ENCODE measurements around the gene DUS4L. TPM values are rescaled to one million over a fixed set of nuclear protein-coding genes. Genes with fewer than 3 reads are reported as not detected.

The DUS4L gene
- total RNA-seq, 1 experiment from 2014 or later, result 15.3 TPM

GRCh38 chr7:107530751-107531150 lies 33.0 kb upstream of the DUS4L start (continued):
- TF ChIP-seq, protein P1, sequence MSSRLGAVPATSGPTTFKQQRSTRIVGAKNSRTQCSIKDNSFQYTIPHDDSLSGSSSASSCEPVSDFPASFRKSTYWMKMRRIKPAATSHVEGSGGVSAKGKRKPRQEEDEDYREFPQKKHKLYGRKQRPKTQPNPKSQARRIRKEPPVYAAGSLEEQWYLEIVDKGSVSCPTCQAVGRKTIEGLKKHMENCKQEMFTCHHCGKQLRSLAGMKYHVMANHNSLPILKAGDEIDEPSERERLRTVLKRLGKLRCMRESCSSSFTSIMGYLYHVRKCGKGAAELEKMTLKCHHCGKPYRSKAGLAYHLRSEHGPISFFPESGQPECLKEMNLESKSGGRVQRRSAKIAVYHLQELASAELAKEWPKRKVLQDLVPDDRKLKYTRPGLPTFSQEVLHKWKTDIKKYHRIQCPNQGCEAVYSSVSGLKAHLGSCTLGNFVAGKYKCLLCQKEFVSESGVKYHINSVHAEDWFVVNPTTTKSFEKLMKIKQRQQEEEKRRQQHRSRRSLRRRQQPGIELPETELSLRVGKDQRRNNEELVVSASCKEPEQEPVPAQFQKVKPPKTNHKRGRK (CRISPR knock-in tag; IDR thresholded peaks at IDR 0.05; ENCODE audit: borderline replicate concordance), result no peak
- TF ChIP-seq, protein P2, sequence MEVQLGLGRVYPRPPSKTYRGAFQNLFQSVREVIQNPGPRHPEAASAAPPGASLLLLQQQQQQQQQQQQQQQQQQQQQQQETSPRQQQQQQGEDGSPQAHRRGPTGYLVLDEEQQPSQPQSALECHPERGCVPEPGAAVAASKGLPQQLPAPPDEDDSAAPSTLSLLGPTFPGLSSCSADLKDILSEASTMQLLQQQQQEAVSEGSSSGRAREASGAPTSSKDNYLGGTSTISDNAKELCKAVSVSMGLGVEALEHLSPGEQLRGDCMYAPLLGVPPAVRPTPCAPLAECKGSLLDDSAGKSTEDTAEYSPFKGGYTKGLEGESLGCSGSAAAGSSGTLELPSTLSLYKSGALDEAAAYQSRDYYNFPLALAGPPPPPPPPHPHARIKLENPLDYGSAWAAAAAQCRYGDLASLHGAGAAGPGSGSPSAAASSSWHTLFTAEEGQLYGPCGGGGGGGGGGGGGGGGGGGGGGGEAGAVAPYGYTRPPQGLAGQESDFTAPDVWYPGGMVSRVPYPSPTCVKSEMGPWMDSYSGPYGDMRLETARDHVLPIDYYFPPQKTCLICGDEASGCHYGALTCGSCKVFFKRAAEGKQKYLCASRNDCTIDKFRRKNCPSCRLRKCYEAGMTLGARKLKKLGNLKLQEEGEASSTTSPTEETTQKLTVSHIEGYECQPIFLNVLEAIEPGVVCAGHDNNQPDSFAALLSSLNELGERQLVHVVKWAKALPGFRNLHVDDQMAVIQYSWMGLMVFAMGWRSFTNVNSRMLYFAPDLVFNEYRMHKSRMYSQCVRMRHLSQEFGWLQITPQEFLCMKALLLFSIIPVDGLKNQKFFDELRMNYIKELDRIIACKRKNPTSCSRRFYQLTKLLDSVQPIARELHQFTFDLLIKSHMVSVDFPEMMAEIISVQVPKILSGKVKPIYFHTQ (CRISPR knock-in tag; IDR thresholded peaks at IDR 0.05), result no peak
- TF ChIP-seq ZNF281 (CRISPR knock-in tag; IDR thresholded peaks at IDR 0.05) (no peak), ZNF416 (CRISPR knock-in tag; IDR thresholded peaks at IDR 0.05) (no peak), RELA (CRISPR knock-in tag; IDR thresholded peaks at IDR 0.05; ENCODE audit: borderline replicate concordance) (no peak), ZSCAN18 (CRISPR knock-in tag; IDR thresholded peaks at IDR 0.05) (no peak)

DNA sequence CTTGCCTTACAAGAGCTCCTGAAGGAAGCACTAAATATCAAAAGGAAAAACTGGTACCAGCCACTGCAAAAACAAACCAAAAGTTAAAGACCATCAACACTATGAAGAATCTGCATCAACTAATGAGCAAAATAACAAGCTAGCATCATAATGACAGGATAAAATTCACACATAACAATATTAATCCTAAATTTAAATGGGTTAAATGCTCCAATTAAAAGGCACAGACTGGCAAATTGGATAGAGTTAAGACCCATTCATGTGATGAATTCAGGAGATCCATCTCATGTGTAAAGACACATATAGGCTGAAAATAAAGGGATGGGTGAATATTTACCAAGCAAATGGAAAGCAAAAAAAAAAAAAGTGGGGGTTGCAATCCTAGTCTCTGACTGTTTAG lies 29.6 kb upstream of the DUS4L start:
- CTCF ChIA-PET, result no interaction called here
- ATAC-seq, result no peak
- peaks cover 11% of the 10 kb centered on the region for H3K36me3 Mint-ChIP-seq
- peaks cover 11% of the 10 kb centered on the region for H3K9me3 Mint-ChIP-seq
- no peak overlapping the region for H3K4me3 Mint-ChIP-seq
- H3K27ac Mint-ChIP-seq, result no peak overlapping the region
- POLR2A ChIA-PET, result no interaction called here
- H3K4me1 Mint-ChIP-seq, result peaks cover 20% of the 10 kb centered on the region
- DNase-seq (ENCODE audit: low spot score), result no peak
- no peaks in the 10 kb centered on the region for H3K27me3 Mint-ChIP-seq (ENCODE audit: low read depth)
- TF ChIP-seq SOX15 (CRISPR knock-in tag; IDR thresholded peaks at IDR 0.05) (no peak), NR3C1 (CRISPR knock-in tag; conservative IDR thresholded peaks at IDR 0.05; ENCODE audit: low read depth) (no peak), ATF1 (CRISPR knock-in tag; IDR thresholded peaks at IDR 0.05) (no peak), SMAD3 (CRISPR knock-in tag; IDR thresholded peaks at IDR 0.05; ENCODE audit: borderline replicate concordance) (no peak), TEAD4 (CRISPR knock-in tag; IDR thresholded peaks at IDR 0.05) (no peak), CTCF (IDR thresholded peaks at IDR 0.05) (no peak), ELF4 (CRISPR knock-in tag; IDR thresholded peaks at IDR 0.05; ENCODE audit: low read depth) (no peak), USF2 (CRISPR knock-in tag; IDR thresholded peaks at IDR 0.05) (no peak), E2F1 (CRISPR knock-in tag; IDR thresholded peaks at IDR 0.05) (no peak)
- TF ChIP-seq, protein P1 (CRISPR knock-in tag; IDR thresholded peaks at IDR 0.05; ENCODE audit: borderline replicate concordance), result no peak
- TF ChIP-seq, protein P3, sequence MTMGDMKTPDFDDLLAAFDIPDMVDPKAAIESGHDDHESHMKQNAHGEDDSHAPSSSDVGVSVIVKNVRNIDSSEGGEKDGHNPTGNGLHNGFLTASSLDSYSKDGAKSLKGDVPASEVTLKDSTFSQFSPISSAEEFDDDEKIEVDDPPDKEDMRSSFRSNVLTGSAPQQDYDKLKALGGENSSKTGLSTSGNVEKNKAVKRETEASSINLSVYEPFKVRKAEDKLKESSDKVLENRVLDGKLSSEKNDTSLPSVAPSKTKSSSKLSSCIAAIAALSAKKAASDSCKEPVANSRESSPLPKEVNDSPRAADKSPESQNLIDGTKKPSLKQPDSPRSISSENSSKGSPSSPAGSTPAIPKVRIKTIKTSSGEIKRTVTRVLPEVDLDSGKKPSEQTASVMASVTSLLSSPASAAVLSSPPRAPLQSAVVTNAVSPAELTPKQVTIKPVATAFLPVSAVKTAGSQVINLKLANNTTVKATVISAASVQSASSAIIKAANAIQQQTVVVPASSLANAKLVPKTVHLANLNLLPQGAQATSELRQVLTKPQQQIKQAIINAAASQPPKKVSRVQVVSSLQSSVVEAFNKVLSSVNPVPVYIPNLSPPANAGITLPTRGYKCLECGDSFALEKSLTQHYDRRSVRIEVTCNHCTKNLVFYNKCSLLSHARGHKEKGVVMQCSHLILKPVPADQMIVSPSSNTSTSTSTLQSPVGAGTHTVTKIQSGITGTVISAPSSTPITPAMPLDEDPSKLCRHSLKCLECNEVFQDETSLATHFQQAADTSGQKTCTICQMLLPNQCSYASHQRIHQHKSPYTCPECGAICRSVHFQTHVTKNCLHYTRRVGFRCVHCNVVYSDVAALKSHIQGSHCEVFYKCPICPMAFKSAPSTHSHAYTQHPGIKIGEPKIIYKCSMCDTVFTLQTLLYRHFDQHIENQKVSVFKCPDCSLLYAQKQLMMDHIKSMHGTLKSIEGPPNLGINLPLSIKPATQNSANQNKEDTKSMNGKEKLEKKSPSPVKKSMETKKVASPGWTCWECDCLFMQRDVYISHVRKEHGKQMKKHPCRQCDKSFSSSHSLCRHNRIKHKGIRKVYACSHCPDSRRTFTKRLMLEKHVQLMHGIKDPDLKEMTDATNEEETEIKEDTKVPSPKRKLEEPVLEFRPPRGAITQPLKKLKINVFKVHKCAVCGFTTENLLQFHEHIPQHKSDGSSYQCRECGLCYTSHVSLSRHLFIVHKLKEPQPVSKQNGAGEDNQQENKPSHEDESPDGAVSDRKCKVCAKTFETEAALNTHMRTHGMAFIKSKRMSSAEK (CRISPR knock-in tag; IDR thresholded peaks at IDR 0.05; ENCODE audit: borderline replicate concordance), result no peak
